HG02642 (cell line): ENCODE measurements around the gene LPCAT1.
"Not testable (repeated sequence)": the region's sequence is repeated elsewhere in the genome, so short reads cannot be mapped to it uniquely, and the experiment has no call there.

Experiments
- ATAC-seq: cut with Tn5 transposase; IDR thresholded peaks from one replicate; pipeline ENCODE4 v1.9.1; 2021; ENCODE audit warnings: mild to moderate bottlenecking; ENCODE audit not compliant: unreplicated experiment, poor library complexity

LPCAT1 gene, protein sequence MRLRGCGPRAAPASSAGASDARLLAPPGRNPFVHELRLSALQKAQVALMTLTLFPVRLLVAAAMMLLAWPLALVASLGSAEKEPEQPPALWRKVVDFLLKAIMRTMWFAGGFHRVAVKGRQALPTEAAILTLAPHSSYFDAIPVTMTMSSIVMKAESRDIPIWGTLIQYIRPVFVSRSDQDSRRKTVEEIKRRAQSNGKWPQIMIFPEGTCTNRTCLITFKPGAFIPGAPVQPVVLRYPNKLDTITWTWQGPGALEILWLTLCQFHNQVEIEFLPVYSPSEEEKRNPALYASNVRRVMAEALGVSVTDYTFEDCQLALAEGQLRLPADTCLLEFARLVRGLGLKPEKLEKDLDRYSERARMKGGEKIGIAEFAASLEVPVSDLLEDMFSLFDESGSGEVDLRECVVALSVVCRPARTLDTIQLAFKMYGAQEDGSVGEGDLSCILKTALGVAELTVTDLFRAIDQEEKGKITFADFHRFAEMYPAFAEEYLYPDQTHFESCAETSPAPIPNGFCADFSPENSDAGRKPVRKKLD

DNA sequence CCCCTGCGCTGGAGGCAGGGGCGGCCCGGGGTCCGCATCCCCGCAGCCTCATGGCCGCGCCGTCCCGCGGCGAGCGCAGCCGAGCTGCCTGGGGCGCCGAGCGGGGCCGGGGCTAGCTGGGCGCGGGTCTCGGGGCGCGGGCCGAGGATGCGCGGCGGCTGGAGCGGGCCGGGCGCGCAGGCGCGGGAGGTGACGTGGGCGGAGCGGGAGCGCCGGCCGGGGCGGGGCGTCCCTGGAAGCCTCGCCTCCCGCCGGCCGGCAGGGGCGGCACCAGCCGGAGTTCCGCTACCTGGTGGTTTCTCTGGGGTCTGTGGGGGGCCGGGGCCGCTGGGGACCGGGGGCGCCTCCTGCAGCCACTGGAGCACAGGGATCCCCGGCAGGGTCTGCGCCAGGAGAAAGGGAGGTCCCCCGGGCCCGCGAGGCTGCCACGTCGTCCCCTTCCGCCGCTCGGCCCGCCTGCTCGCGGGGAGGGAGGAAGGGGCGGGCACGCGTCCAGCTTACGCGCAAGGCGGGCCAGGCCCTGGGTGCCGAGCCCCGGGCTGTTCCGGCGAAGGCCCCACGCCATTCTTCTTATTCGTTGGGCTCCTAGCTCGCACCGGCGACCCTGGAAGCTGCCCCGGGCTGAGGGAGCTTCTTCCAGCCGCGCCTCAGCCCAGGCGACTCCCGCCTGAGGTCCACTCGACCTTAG lies at the start of gene LPCAT1:
Gene LPCAT1, minus strand, starts transcription at position 168 of the 688 bp plus-strand sequence. Its CDS starts 116 bp downstream, at position 52.
- peak; percentile 79 for ATAC-seq

DNA sequence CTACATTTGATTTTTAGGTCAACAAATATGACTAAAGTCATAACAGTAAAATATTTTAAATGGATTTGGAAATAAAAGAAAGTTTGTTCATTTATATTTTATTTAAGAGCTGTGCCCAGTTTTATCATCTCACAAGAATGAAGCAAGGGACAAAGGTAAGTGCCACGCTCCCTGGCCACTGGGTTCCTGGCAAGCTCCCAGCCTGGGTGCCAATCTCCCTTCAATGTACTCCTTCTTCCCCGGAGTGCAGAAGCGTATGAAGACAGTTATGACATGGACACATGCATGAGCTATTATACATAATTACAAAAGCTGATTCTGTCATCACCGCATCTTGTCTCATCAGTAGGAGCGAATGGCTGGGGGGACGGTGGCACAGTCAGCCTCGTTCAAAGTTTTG lies 48.1 kb upstream of the LPCAT1 start:
- ATAC-seq, result not testable (repeated sequence)

DNA sequence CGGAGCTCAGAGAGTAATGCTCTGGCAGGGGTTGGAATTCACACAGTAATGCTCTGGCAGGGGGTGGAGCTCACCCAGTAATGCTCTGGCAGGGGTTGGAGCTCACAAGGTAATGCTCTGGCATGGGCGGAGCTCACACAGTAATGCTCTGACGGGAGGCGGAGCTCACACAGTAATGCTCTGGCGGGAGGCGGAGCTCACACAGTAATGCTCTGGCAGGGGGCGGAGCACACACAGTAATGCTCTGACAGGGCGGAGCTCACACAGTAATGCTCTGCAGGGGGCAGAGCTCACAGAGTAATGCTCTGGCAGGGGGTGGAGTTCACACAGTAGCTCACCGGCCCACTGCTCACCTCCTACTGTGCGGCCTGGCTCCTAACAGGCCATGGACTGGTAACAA lies 47.2 kb upstream of the LPCAT1 start:
- no peak for ATAC-seq

DNA sequence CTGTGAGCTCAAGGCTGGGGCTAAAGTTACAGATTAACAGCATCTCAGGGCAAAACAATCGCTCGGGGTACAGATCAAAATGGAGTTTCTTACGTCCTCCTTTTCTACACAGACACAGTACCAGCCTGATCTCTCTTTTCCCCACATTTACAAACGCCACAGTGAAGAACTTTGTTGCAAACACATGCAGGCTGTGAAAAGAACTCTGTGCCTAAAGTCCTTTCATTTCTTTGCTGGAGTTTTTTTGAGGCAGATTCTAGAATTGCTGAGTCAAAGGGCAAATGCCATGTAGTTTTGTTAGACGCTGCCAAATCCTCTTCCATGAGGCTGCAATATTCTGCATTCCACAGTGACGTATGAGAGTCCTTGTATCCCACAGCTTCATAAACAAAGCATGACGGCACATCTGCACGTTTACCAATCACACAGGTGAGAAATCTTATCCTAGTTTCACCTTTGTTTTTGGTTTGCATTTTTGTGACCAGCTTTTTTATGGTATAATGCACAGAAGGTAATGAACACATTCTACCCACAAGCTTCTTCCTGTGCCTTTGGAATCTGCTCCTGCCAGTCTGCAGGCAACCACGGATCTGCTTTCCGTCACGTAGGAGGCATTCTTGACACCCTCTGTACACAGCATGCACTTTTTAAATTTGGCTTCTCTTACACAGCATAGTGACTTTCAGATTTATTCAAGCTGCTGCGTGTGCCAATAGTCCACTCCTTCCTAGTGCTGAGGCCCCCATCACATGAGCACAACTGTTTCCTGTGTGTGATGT lies 44.6 kb upstream of the LPCAT1 start:
- ATAC-seq, result no peak

DNA sequence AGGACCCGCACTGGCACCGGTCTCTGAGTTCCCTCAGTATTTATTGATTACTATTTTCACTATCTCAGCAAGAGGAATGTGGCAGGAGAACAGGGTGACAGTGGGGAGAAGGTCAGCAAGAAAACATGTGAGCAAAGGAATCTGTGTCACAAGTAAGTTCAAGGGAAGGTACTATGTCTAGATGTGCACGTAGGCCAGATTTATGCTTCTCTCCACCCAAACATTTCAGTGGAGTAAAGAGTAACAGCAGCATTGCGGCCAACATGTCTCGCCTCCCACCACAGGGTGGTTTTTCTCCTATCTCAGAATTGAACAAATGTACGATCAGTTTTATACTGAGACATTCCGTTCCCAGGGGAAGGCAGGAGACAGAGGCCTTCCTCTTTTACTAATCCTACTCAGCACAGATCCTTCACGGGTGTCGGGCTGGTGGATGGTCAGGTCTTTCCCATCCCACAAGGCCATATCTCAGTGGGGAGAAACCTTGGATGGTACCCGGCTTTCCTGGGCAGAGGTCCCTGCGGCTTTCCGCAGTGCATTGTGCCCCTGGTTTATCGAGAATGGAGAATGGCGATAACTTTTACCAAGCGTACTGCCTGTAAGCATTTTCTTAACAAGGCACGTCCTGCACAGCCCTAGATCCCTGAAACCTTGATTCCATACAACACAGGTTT lies 43.9 kb upstream of the LPCAT1 start:
- ATAC-seq, result not testable (repeated sequence)

DNA sequence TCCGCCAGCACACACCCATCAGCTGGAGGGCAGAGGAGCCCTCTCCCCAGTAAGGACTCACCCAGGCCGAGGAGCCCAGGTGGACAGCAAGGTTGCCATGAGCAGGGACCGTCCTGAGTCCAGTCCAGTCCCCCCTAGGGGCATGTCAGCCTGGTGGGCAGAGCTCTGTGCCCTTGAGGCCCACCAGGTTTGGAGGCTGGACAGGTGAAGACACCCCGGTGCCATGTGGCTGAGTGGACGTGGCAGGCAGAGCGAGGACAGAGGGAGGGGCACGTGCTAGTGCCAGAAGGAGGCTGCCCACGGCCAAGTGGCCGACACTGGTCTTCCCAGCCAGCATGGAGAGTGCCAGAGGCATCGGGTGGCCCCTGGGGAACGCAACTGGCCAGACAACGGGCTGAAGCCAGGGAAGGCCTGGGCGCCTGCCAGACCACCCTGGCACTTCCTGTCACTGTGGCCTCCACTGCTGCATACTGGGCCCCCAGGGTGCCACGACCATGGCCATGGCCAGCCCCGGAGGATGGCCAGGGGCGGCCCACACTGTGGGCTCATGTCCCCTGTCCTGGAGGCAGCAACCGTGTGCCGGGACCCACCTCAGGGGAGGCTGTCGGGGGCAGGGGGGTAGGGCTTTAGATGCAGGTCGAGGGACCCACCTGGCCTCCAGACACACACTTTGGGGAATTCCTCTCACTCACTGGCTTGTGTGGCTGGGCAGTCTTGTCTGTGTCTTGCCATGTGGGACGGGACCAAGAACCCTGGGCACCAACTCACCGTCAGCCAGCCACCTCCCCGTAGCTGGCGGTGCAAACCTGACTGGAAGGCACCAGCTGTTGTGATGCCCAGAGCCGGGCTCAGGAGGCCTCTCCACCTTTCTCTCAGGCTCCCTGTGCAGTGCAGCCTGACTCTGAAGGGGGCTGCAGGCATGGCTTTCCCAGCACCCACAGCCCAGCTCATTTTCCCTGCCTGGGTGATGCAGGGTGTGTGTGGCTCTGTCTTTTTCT lies 42.3 kb upstream of the LPCAT1 start:
- no peak for ATAC-seq

DNA sequence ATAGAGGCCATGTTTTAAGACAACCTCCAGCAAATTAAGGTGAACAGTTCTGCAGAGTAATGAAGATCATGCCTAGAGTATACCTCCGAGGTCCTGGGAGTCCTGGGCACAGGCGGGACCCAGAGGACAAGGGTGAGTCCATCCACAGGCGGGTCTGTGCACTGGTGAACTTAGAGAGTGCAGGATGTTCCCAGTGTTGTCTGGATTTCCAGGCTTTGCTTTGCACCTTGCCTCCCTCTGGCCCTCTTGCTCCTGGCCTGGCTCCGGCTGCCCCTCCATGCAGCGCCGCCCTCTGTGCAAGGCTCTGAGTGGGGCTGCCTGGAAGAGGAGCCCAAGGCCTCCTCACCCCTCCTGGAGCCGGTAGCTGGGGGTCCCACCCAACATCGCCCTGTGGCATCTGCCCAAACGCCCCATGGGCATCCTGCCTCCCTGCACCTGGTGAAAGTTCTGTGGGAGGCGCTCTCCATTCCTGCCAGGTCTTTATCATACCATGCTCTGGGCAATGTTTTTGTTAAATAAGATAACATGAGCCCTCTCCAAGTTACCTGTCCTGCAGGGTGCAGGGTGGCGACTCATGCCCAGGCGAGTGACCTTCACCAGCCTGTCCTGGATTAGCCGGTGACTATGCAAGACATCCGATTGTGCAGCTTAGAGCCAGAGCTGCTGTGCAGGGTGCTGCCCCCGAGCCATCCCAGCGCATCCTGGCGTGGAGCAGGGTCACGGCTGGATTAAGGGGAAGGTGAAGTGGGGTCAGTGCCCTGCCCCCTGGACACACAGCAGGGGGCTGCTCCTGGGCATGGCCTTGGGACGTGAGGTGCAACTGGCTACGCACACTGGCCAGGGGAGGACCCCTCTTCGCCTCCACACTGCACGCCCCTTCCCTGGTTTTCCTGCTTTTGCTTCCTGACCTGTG lies 41.3 kb upstream of the LPCAT1 start:
- ATAC-seq, result no peak

DNA sequence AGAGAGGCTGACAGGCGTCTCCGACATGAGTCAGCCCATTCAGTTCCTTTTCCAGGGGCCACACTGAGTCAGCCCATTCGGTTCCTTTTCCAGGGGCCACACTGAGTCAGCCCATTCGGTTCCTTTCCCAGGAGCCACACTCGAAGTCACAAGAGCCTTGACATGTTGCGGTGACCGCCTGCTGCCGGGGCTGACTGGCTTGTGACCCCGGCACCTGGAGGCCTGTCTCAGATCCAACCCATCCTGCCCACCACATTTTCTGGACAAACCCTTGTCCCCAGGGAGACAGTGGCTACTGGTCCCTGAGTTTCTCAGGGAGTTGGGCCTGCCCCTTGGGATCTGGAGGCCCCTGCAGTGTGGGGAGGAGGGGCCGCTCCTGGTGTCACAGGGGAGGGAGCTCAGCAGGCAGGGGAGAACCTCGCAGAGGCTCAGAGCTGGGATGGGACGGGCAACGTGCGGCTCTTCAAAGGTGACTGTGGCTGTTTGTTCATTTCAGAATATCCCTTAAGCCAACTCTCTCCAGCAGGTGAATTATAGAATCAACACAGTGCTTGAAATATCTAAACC lies 40.5 kb upstream of the LPCAT1 start:
- ATAC-seq, result no peak

DNA sequence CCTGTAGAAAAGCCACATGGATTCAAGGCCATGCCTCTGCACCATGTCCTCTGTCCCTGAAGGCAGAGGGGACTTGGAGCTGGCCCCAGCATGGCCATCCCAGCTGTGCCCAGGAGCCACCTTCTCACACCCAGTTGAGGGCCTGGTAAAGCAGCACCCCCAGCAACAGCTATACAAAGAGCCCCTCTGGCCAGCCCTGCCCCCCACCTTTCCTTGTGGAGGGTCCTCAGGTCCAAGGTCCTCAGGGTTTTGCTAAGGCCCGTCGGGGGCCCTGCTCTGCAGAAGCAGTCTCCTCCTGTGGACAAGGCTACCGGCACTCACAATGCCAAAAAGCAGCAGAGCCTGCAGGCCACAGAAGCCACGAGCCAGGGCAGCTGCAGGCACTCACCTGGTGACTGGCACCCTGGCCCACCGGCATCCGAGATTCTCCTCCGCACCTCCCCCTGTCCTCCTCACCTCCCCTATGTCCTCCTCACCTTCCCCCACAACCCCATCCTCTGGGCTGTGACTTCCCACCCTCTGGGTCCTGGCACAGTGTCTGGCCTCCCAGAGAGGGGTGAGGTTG lies 39.9 kb upstream of the LPCAT1 start:
- no peak for ATAC-seq

DNA sequence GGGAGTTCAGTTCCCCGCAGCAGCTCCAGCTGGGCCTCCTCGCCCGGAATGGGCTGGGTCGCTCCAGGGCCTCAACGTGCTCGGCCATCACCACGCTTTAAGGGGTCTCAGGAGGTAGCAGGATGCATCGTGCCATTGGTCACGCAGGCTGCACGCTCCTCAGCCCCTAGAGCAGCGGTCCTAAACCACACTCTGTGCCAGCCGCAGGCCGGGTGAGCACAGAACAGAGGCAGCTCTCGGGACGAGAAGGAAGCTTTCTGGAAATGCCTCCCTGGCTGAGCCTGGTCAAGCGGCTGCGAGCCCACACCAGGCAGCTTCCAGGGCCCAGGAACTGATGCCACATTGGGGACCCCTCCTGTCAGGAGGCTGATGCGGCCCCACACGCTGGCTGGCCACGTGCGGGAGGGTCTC lies 39.3 kb upstream of the LPCAT1 start:
- no peak for ATAC-seq

DNA sequence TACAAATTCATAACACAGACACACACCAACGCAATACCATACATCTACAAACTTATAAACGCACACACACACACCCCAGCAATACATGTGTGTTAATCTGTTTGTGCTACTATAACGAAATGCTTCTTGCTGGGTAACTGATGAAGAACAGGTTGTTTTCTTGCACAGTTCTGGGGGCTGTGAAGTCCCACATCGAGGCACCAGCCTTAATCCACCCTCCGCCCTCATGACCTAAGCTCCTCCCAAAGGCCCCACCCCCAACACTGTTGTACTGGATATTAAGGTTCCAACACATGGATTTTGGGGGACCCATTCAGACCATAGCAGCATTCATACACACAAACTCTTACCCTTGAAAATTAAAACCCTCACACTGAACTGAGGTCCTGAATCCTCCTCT lies 38.8 kb upstream of the LPCAT1 start:
- ATAC-seq, result no peak

DNA sequence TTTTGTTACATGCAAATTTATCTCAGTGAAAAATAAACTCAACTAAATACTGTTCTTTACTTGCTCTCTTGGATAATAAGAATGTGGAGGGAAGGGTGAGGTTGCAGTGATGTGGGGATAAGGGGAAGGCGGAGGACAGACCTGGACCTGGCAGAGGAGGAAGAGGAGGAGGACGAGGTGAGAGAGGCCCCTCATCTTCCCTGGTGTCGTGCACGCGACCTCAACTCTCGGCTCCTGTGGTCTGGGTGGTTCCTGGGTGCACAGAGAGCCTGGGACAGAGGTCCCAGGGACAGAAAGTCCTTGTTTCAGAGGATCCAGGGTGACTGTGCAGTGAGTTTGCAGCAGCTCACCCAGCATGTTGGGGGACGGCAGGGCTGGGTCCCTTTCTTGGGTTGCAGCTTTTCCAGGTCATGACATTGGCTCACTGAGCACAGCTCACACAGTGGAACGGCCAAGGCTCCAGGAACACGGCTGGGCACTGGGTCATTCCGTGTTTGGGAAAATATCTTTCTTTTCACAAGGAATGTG lies 37.7 kb upstream of the LPCAT1 start:
- ATAC-seq, result no peak

DNA sequence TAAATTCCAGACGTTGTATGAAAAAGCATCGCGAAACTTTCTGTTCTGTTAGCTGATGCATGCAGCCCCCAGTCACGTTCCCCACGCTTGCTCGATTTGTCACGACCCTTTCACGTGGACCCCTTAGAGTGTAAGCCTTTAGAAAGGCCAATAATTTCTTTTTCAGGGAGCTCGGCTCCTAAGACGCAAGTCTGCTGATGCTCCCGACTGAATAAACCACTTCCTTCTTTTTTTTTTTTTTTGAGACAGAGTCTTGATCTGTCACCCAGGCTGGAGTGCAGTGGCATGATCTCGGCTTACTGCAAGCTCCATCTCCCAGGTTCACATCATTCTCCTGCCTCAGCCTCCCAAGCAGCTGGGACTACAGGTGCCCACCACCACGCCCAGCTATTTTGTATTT lies 36.7 kb upstream of the LPCAT1 start:
- ATAC-seq, result not testable (repeated sequence)

DNA sequence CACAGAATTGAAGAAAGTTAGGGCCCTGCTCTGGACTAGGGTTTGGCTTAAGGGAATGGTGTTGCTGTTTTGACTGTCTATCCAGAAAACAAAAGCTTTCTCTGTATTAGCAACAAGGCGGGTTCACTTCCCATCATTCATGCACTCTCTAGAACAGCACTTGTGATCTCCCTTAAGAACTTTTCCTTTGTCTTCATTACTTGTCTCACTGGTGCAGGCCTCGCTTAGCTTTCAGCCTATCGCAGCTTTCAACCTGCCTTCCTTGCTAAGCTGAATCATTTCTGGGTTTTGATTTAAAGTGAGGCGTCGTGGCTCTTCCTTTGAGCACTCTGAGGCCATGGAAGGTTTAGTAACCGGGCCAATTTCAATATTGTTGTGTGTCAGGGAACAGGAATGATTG lies 35.2 kb upstream of the LPCAT1 start:
- ATAC-seq, result no peak

DNA sequence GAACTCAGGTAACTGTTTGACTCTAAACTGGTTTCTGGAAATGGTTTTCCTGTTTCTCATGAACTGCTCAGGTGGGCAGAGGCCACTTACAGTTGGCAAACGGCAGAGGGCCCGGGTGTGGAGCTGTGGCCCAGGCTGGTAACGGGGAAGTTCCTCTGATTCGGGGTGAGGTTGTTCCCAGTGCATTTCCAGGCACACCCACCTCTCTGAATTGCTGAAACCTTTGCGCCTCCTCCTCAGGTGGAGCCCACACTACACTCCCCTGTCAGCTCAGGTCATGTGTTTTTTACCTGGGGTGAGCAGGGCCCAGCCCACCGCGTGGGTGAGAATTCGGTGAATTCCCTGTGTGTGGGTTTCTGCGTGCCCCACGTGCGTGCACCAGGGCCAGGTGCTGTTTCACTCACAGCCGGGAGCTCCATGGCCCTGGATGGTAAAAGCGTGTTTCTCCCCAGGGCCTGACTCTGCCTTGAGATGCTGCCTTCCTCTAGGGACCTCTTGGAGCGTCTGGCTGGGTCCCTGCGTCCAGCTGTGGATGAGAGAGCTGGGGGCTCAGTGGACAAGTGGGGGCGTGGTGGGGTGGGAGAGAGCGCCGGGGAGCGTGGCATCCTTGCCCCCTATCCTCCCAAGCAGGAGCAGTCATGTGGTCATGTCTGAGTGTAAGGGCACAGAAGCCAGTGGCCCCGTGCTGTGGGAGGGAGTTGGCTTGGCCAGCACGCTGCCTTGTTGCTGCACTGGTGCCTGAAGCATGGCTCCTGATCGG lies 33.5 kb upstream of the LPCAT1 start:
- ATAC-seq, result no peak
